Activated CD4-positive, CD25-positive, alpha-beta regulatory T cell treated with anti-CD3 and anti-CD28 coated beads, Interleukin-2, amount 50 U/mL, for 16 hours (primary cell): ENCODE measurements around the gene HSPBAP1.
A peak's percentile ranks its signal among the peaks of the same experiment; 100 is the strongest.

ENCODE experiments used
- DNase-seq: peaks from one replicate; pipeline ENCODE4 v3.0.0-alpha.2; 2020; ENCODE audit warnings: low read depth, low spot score

HSPBAP1 gene, protein sequence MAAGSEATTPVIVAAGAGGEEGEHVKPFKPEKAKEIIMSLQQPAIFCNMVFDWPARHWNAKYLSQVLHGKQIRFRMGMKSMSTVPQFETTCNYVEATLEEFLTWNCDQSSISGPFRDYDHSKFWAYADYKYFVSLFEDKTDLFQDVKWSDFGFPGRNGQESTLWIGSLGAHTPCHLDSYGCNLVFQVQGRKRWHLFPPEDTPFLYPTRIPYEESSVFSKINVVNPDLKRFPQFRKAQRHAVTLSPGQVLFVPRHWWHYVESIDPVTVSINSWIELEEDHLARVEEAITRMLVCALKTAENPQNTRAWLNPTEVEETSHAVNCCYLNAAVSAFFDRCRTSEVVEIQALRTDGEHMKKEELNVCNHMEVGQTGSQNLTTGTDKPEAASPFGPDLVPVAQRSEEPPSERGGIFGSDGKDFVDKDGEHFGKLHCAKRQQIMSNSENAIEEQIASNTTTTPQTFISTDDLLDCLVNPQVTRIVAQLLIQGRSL

DNA sequence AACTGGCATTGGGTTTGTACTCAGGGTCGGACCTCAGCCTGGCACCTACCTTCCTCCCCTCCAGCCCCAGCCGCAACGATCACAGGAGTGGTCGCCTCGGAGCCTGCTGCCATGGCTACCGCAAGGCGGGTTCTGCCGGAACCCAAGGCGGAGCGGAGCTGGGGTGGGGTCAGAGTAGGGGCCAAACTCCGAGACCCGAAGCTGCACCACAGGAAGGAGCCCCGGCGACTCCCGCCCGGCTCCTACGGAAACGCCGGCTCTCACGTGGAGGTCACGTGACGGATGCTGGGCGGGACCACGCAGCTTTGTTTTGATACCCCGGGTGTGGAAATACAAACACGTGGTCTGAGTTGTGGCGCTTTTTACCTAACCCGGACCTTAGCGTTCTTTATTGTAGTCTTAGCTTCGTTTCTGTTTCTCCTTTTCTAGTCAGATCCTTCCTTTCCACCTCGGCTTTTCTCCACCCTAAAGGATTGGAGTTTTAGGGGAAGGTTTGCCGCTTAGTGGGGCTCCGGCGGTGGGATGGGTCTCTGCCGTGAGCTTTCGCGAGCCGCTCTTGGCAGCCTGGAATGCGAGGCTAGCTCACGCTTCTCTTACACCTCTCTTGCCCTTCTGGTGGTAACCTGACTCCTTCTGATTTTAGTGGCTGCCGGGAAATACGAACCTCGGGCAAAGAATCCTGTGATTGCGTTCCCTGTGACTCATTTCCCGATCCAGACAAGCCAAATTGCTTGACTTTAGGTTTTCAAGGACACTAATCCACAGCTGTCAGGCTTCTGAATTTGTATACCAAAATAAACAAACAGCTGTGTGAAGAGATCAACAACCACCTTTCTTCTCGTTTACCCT lies at the start of gene HSPBAP1:
Gene HSPBAP1 (minus strand): TSS at position 264 of the 849 bp plus-strand sequence. CDS start 151 bp downstream, at position 113.
- DNase-seq, result peak; percentile 83

DNA sequence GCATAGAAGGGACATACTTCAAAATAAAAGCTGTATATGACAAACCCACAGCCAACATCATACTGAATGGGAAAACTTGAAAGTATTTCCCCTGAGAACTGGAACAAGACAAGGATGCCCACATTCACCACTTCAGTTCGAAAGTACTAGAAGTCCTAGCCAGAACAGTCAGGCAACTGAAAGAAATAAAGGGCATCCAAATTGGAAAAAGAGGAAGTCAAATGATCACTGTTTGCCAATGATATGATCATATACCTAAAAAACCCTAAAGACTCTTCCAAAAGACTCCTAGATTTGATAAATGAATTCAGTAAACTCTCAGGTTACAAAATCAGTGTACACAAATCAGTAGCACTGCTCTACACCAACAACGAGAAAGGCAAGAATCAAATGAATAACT lies 42.0 kb upstream of the HSPBAP1 start:
- no peak for DNase-seq

DNA sequence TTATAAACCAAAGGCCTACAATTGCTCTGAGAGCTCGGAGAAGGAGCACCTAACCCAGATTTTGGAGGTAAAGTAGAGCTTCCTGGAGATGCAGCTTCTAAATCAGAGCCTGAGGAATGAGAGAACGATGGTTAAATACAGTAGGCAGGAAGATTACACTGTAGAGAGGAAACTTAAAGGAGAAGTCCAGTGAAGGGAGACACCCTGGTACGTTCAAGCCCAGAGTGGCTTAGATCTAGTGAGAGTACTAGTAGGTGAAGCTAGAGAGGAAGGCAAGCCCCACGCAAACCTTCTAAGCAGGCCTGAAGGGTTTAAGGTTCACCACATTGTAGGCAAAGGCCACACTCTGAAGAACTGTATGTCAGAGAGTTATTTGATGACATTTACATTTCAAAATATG lies 34.6 kb upstream of the HSPBAP1 start:
- no peak for DNase-seq

DNA sequence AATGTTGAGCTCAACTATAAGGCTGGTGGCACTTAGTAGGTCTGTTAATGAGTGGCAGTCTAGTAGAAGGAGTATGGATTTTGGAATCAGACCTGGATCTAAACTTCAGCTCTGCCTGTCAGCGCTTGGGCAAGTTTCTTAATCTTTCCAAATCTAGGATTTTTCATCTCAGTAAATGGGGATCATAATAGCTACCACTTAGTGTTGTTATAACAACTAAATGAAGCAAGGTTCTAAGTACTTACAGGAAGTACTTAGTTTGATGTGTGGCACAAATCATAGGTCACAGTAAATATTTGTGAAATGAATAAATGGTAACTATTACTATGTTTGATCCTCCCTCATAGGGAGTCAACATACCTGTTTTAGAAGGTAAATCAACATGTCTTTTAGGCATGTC lies 32.6 kb upstream of the HSPBAP1 start:
- DNase-seq, result no peak

DNA sequence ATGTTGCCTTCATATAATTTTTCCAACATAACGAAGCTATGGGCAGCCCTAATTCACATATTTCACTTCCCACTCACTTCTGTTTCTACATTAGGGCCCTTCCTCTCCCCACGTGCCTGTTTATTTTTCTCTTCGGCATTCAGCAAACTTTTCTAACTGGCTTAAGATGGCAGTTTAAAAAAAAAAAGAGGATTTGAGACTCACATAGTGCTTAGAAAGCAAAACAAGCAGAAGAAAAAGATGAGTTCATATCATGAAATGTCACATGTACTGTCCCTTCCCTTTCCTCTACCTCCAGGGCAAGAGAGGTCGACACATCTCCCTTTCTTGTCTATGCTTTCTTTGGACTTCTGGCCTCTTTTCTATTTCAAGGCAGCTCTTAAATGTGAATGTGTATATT lies 31.8 kb upstream of the HSPBAP1 start:
- no peak for DNase-seq

DNA sequence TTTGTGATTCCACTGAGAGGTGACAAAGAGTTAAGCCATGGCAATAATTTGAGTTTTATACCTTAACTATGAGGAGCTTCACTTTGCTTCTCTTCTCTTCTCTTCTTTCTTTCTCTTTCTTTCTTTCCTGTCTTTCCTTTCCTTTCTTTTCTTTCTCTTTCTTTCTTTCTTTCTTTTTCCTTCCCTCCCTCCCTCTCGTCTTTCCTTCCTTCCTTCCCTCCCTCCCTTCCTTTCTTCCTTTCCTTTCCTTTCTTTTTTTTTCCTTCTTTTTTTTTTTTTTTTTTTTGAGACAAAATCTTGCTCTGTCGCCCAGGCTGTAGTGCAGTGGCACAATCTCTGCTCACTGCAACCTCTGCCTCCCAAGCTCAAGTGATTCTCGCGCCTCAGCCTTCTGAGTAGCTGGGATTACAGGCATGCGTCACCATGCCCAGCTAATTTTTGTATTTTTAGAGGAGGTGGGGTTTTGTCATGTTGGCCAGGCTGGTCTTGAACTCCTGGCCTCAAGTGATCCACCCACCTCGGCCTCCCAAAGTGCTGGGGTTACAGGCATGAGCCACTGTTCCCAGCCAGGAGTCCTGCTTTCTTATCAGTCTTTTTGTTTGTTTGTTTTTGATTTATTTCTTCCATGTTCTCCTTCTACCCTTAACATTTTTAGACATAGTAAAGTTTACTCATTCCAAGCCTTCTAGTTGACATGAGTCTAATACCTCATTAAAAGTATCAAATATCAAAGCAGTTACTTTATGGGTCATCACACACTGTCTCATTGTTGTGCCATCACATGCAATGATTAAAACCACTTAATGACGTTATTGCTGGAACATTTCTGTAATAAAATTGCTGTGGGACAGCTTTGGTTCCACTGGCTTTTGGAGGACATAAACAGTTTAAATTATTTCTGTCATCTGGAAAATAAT lies 31.1 kb upstream of the HSPBAP1 start:
- no peak for DNase-seq

- DNase-seq, result no peak
Observed at GRCh38 chr3:122816587-122816986, 23.0 kb upstream of the HSPBAP1 start.

DNA sequence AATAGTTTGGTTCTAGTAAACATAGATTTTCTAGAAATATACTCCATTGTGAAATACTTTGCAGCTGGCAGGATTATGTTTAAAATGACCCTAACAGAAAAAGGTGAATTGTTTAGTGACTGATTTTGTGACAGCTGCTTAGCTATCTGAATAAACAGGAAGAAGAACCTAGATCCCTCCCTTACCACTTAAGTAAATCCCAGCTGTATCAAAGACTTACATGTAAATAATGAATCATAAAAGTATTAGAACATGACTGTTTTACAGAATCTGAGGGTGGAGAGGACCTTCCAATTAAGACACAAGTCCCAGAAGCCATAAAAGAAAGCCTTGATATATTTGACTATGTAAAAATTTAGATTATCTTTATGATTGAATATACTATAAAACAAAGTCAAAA lies 17.1 kb upstream of the HSPBAP1 start:
- DNase-seq, result no peak

DNA sequence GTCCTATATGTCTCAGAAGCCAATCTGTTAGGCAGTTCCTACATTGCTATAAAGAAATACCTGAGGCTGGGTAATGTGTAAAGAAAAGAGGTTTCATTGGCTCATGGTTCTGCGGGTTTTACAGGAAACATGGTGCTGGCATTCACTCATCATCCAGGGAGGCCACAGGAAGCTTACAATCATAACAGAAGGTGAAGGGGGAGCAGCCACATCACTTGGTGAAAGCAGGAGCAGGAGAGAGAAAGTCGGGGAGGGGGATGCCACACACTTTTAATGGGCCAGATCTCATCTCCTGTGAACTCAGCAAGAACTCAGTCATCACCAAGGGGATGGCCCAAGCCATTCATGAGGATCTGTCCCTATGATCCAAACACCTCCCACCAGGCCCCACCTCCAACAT lies 10.3 kb upstream of the HSPBAP1 start:
- no peak for DNase-seq

DNA sequence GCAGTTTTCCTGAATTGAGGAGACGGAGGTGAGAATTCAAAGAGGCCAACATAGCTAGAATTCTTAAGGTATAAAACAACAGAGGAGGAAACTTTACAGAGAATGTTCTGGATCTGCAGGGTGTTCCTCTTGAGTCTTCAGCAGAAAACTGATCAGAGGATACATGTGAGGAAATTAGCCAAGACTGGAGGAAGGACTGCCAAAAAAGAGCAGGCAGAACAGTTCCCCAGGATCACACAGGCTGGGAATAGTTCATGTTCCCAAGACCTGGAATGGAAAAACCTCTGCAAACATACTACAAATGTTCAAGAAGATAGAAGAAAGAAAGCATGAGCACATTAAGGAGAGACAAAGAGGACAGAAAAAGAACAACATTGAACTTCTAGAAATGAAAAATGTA lies 8.7 kb upstream of the HSPBAP1 start:
- no peak for DNase-seq

- no peak for DNase-seq
Observed at GRCh38 chr3:122800706-122801237, 7.1 kb upstream of the HSPBAP1 start.

DNA sequence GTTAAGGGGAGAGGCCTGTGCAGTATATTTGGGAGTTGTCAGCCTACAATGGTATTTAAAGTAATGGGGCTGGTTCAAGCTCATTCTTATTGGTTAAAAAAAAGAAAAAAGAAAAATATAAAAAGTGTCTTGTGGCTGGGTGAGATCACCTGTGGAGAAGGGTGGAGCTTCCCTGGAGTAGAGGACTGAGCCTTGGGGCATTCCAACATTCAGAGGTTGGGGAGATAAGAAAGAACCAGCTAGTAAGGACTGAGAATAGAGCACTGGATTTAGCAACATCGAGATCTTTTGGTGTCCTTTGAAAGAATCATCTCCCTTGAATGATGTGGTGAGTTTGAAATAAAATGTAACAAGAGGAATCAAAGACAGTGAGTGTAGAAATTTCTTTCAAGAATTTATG lies 6.4 kb upstream of the HSPBAP1 start:
- DNase-seq, result no peak

DNA sequence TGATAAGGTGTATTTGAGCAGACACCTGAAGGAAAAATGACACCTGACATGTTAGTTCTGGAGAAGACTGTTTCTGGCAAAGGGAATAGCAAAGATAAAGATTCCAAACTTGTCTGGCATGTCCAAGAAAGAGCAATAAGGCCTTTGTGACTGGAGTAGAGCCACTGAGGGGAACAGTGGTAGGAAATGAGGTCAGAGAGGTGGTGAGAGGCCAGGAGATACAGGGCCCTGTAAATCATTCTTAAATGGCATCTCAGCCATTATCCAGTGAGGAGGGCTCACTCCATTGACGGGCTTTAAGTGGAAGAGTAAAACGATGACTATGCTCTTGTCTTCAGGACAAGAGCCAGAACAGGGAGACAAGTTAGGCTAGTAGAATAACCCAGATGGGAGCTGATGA lies 5.7 kb upstream of the HSPBAP1 start:
- DNase-seq, result no peak

- no peak for DNase-seq
Observed at GRCh38 chr3:122797291-122797690, 3.7 kb upstream of the HSPBAP1 start.

- DNase-seq, result no peak
Observed at GRCh38 chr3:122795674-122796195, 2.1 kb upstream of the HSPBAP1 start.

GRCh38 chr3:122794779-122795673 lies 1.4 kb upstream of the HSPBAP1 start, which contains the start of gene SLC49A4:
Gene SLC49A4, plus strand, starts transcription at chr3:122795069. Its CDS starts 124 bp downstream, at chr3:122795193.
- peak; percentile 37 for DNase-seq

DNA sequence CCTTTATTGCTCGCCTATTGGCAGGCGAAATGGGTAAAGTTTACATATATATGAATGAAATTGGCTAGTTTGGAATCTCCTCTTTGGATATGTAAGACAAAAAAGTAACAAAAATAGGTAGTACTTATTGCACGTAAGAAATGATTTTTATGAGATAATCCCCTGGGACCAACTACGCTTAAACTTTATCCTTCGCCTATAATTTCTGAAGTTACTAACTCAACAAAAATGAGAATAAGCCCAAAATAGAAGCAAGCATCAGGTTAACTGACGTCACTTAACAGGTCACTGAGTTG lies 800 bp upstream of the HSPBAP1 start:
- no peak for DNase-seq

DNA sequence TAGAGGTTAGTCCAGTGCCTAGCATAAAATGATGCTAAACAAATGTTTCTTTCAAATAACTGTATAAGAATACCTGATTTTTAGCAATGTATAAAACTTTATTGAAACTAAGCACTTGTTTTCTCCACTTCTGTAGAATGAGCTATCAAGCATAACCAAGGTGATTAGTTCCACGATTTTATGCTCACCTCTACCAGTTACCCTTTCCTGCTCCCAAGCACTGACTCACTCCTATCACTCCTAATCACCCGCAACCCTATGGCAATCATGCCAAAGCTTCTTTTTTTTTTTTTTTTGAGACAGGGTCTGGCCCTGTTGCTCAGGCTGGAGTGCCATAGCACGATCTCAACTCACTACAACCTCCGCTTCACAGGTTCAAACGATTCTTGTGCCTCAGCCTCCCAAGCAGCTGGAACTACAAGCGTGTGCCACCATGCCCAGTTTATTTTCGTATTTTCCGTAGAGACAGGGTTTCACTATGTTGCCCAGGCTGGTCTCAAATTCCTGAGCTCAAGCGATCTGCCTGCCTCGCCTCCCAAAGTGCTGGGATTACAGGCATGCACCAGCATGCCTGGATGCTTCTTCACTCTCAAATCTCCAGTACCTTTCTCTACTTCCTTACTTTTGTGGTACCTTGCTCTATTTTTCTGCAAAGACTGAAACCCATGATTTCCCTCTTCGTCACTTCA lies 3.9 kb downstream of the HSPBAP1 start:
- no peak for DNase-seq

DNA sequence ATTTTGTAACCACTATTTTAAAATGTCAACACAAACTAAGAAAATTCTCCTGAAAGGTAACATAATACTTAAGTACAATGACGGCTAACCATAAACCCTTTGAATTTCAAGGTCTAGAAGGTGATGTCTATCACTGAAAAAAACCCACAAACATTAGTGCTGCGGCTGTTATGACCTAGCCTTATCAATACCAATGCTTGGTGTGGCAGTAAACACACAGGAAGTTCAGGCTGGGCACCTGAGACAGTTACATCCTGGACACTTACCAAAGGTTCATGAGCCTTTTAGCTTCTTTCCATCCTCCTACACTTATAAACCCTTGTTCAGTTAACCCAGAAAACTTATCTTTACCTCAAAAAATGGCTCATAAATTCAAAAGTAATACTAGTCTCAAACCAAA lies 5.8 kb downstream of the HSPBAP1 start:
- no peak for DNase-seq

DNA sequence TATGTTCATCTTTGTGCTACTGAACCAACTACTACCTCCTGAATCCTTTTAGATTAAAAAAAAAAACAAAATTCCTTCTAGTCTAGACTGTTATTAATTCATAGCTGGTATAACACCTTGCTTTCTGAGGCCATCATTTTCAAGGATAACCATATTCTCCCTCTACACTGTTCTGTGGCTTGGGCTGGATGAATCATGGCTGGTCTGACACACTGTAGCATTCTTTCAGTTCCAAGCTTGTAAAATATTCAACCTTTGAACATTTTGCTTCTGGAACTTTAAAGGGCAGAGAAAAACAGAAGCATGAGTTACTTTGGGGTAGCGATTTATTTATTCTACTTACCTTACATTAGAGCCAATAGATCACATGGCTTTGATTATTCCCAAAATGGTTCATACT lies 7.6 kb downstream of the HSPBAP1 start:
- DNase-seq, result no peak
